ENCODE measurements around the gene DCC.
A peak's percentile ranks its signal among the peaks of the same experiment; 100 is the strongest.

Gene DCC

DNA sequence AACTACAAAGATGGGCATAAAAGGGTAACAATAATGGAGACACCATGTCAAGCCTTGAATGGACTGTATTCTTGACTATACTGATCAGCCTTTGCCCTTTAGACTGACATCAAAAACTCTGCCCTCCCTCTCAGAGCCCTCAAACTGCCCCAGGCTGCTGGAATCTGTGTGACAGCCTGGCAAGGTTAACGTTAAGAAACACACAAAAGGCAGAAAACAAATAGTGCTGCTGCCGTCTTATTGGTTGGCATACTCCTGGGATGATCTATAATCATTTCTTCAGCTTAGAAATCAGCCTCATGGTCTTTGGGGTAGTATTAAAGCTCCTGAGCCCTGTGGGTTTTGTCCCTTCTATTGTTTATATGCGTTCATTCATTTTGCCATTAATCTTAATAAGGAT is 338.0 kb downstream of the DCC start:
- no peak overlapping the region for H3K4me3 ChIP-seq (ENCODE audit: low read length)
- TF ChIP-seq, protein P1, sequence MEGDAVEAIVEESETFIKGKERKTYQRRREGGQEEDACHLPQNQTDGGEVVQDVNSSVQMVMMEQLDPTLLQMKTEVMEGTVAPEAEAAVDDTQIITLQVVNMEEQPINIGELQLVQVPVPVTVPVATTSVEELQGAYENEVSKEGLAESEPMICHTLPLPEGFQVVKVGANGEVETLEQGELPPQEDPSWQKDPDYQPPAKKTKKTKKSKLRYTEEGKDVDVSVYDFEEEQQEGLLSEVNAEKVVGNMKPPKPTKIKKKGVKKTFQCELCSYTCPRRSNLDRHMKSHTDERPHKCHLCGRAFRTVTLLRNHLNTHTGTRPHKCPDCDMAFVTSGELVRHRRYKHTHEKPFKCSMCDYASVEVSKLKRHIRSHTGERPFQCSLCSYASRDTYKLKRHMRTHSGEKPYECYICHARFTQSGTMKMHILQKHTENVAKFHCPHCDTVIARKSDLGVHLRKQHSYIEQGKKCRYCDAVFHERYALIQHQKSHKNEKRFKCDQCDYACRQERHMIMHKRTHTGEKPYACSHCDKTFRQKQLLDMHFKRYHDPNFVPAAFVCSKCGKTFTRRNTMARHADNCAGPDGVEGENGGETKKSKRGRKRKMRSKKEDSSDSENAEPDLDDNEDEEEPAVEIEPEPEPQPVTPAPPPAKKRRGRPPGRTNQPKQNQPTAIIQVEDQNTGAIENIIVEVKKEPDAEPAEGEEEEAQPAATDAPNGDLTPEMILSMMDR (IDR thresholded peaks at IDR 0.05; ENCODE audit: insufficient read depth, low read depth, low read length, missing control alignments), result no peak
- no peak for DNase-seq (ENCODE audit: low read depth)

DNA sequence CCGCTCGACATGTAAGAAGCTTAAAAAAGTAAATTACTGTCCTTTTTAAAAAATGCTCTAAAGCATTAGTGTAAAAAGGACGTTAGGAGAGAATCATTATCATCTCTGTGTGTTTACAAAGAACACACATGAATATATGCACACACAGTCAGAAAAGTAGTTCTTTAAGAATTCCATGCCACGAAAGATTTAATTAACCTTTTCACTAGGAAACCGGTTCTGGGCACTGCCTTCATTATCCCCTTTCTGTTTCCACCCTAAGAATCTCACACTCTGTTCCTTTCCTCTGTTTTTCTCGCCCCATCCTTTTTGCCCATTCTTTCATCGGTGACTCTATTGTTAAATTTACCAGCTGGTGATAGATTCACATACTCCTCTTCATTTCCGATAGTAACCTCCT is 338.6 kb downstream of the DCC start:
- TF ChIP-seq, protein P1 (IDR thresholded peaks at IDR 0.05; ENCODE audit: insufficient read depth, low read depth, low read length, missing control alignments), result no peak
- DNase-seq (ENCODE audit: low read depth), result no peak
- no peak overlapping the region for H3K4me3 ChIP-seq (ENCODE audit: low read length)

DNA sequence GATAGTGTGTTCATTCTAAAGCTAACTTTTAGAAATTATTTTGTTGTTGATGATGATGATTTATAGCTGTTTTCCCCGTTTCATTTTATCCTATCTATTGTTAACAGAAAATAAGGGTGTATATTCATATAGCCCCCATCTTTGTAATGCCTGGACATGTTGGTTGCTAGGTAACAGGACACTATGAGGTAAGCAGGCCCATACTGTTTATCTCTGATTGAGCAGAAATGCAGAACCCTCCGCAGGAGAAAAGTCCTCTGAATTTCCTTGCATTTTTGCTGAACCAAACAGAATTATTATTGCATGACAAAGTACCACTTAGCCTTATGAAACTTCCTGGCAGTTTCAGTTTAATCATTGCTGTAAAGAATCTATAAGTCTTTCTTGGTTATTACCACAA is 339.4 kb downstream of the DCC start:
- H3K4me3 ChIP-seq (ENCODE audit: low read length), result no peak overlapping the region
- TF ChIP-seq, protein P1 (IDR thresholded peaks at IDR 0.05; ENCODE audit: insufficient read depth, low read depth, low read length, missing control alignments), result no peak
- DNase-seq (ENCODE audit: low read depth), result no peak

DNA sequence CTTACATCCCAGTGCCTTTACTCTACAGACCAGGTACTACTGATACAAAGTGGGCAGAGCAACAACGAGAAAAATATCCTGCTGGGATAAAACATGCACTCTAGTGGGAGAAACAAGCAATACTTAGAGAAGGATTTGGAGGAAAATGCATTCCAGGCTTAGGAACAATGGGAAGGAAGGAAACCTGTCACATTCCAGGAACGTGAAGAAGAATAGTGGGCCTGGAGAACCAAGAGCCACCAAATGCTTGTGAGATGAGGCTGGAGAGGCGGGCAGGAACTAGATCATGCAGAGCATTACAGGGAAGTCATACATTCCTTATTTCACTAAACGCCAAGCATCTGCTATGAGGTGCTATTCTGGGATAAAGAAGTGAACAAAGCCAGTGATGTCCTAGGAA is 342.3 kb downstream of the DCC start:
- no peak overlapping the region for H3K4me3 ChIP-seq (ENCODE audit: low read length)
- DNase-seq (ENCODE audit: low read depth), result no peak
- TF ChIP-seq, protein P1 (IDR thresholded peaks at IDR 0.05; ENCODE audit: insufficient read depth, low read depth, low read length, missing control alignments), result no peak

DNA sequence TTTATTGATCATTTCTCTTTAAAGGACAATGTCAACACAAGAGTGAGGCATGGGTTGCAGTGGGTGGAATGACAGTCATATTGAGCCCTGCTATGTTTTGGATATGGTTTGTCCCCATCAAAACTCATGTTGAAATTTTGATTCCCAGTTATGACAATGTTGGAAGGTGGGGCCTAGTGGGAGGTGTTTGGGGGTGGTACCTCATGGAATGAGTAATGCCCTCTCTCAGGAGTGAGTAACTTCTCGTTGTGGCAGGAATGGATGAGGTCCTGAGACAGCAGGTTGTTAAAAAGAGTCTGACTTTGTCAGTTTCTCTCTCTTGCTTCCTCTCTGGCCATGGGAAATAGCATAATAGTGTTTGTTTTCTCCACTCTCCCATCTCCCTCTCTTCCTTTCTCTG is 345.3 kb downstream of the DCC start:
- no peak overlapping the region for H3K4me3 ChIP-seq (ENCODE audit: low read length)
- peak; percentile 3 for DNase-seq (ENCODE audit: low read depth)
- TF ChIP-seq, protein P1 (IDR thresholded peaks at IDR 0.05; ENCODE audit: insufficient read depth, low read depth, low read length, missing control alignments), result no peak

DNA sequence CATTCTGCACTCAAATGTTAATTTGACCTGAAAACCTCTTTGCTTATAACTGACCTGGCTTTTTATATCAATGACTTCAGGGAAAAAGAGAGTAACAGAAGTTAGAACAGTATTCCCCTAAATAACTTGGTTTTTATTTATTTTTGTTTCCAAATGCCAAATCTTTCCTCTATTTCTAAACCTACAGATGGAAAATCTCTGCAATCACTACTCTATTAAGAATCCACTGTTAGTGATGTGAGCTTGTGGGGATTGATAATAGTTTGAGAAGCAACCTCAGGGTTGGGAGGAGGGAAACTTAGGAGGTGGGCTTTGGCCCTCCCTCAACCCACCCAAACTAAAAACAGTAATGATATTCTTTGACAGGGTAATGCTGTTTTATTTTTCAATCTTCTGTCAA is 351.8 kb downstream of the DCC start:
- TF ChIP-seq, protein P1 (IDR thresholded peaks at IDR 0.05; ENCODE audit: insufficient read depth, low read depth, low read length, missing control alignments), result no peak
- DNase-seq (ENCODE audit: low read depth), result no peak
- no peak overlapping the region for H3K4me3 ChIP-seq (ENCODE audit: low read length)

DNA sequence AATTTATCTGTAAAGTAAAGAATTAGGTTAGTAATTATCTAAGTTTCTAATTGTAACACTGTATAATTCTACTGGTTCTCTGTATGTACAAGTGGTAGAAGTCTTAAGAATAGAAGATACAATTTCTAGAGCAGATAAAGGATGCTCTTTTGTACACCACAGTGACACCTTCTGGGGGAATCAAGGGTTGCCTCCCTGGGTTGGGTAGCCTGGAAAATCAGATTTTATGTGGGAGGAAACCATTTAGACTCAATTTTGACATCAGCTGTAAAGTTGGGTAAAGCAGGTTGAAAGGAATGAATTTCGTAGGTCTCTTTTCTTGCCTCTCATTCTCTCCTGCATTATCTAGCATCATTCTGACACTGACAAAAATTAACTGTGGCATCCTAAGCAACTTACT is 354.8 kb downstream of the DCC start:
- peak; percentile 3 for DNase-seq (ENCODE audit: low read depth)

More for the DNA sequence above, 354.8 kb downstream of the DCC start:
- no peak overlapping the region for H3K4me3 ChIP-seq (ENCODE audit: low read length)
- TF ChIP-seq, protein P1 (IDR thresholded peaks at IDR 0.05; ENCODE audit: insufficient read depth, low read depth, low read length, missing control alignments), result peak; percentile 30
